IMR-90 (cell line): ENCODE data around the gene FARS2. TPM values are rescaled to one million over a fixed set of nuclear protein-coding genes. Genes with fewer than 3 reads are reported as not detected.

Experiments
- ATAC-seq: fragments of 200-7000 bp; cut with Tn5 transposase; 2 replicates; pipeline ENCODE4 v1.9.1; 2020; ENCODE audit warnings: low read depth, mild to moderate bottlenecking, moderate library complexity
- BruUV-seq: library from RNA; stranded (reverse); fragments of 400-500 nt; replicated peaks from 2 replicates; lab custom pipeline; 2021; lab: Mats Ljungman, UMichigan
- CTCF ChIA-PET: fragments of 300-600 bp; formaldehyde crosslinking; extraction: SDS; loops from one replicate; lab custom pipeline; 2021; ENCODE audit warnings: antibody characterized with exemption; lab: Yijun Ruan, JAX
- POLR2A ChIA-PET: fragments of 300-600 bp; sonication (Branson Sonifier 250); formaldehyde crosslinking; loops from one replicate; lab custom pipeline; 2022; ENCODE audit warnings: antibody characterized with exemption; ENCODE audit not compliant: unreplicated experiment; lab: Charles Lee
- DNase-seq: peaks from one replicate; pipeline ENCODE4 v3.0.0; 2013
- H2AFZ ChIP-seq: replicated peaks from 2 replicates; pipeline ENCODE3; 2013; ENCODE audit warnings: low read length, mild to moderate bottlenecking; ENCODE audit not compliant: poor library complexity
- H2AK5ac ChIP-seq: 2 replicates; pipeline ENCODE4 v1.6.1; 2013; ENCODE audit warnings: low read depth, low read length, inconsistent platforms
- H2AK9ac ChIP-seq: replicated peaks from 2 replicates; pipeline ENCODE3; 2013; ENCODE audit warnings: mild to moderate bottlenecking, low read depth, low read length, moderate library complexity; ENCODE audit not compliant: poor library complexity
- H2BK120ac ChIP-seq: 2 replicates; pipeline ENCODE4 v1.6.1; 2013; ENCODE audit warnings: low read depth, low read length, inconsistent platforms
- H2BK15ac ChIP-seq: 3 replicates; pipeline ENCODE4 v1.6.1; 2013; ENCODE audit warnings: low read depth, low read length, inconsistent platforms
- H2BK20ac ChIP-seq: 2 replicates; pipeline ENCODE4 v1.6.1; 2013; ENCODE audit warnings: low read depth, mild to moderate bottlenecking, inconsistent platforms, low read length, moderate library complexity
- H2BK5ac ChIP-seq: 2 replicates; pipeline ENCODE4 v1.6.1; 2013; ENCODE audit warnings: mild to moderate bottlenecking, low read depth, low read length, inconsistent platforms; ENCODE audit not compliant: poor library complexity, severe bottlenecking
- H3K14ac ChIP-seq: replicated peaks from 2 replicates; pipeline ENCODE4 v1.6.1; 2013; ENCODE audit warnings: low read depth, low read length, inconsistent platforms
- H3K18ac ChIP-seq: 2 replicates; pipeline ENCODE4 v1.6.1; 2013; ENCODE audit warnings: low read depth, low read length, control low read depth
- H3K23ac ChIP-seq: 2 replicates; pipeline ENCODE4 v1.6.1; 2013; ENCODE audit warnings: low read depth, low read length, inconsistent platforms
- H3K27ac ChIP-seq: 2 replicates; pipeline ENCODE4 v1.5.1; 2013; ENCODE audit warnings: mild to moderate bottlenecking, control low read depth, low read length; ENCODE audit not compliant: insufficient read depth
- H3K27me3 ChIP-seq: 2 replicates; pipeline ENCODE4 v1.6.1; 2013; ENCODE audit warnings: low read length; ENCODE audit not compliant: control insufficient read depth, insufficient read depth
- H3K36me3 ChIP-seq: 2 replicates; pipeline ENCODE4 v1.6.1; 2013; ENCODE audit warnings: low read length, mixed read lengths; ENCODE audit not compliant: control insufficient read depth, insufficient read depth
- H3K4ac ChIP-seq: 2 replicates; pipeline ENCODE4 v1.6.1; 2013; ENCODE audit warnings: low read depth, low read length, inconsistent platforms
- H3K4me1 ChIP-seq: 2 replicates; pipeline ENCODE4 v1.6.1; 2013; ENCODE audit warnings: low read length, mixed read lengths; ENCODE audit not compliant: control insufficient read depth, insufficient read depth
- H3K4me2 ChIP-seq: 2 replicates; pipeline ENCODE4 v1.6.1; 2013; ENCODE audit warnings: low read depth, mild to moderate bottlenecking, control low read depth, low read length, moderate library complexity
- H3K4me3 ChIP-seq: 2 replicates; pipeline ENCODE4 v1.5.1; 2013; ENCODE audit warnings: low read depth, mild to moderate bottlenecking, control low read depth, low read length, moderate library complexity; ENCODE audit not compliant: insufficient read depth
- H3K56ac ChIP-seq: 2 replicates; pipeline ENCODE4 v1.6.1; 2013; ENCODE audit warnings: low read length, inconsistent platforms; ENCODE audit not compliant: insufficient read depth; ENCODE audit errors: extremely low read depth
- H3K79me1 ChIP-seq, 2 experiments: 2 replicates each; pipeline ENCODE4 v1.6.1; 2013; ENCODE audit warnings: low read length in 2 of 2, inconsistent platforms in 1 of 2, low read depth in 1 of 2
- H3K9ac ChIP-seq: 2 replicates; pipeline ENCODE4 v1.6.1; 2013; ENCODE audit warnings: low read depth, low read length, control low read depth
- H3K9me1 ChIP-seq: 2 replicates; pipeline ENCODE4 v1.6.1; 2013; ENCODE audit warnings: low read length, inconsistent platforms; ENCODE audit not compliant: insufficient read depth
- H3K9me3 ChIP-seq: 2 replicates; pipeline ENCODE4 v1.6.1; 2013; ENCODE audit warnings: low read length; ENCODE audit not compliant: control insufficient read depth, insufficient read depth
- H4K20me1 ChIP-seq: 2 replicates; pipeline ENCODE4 v1.6.1; 2013; ENCODE audit warnings: low read length, inconsistent platforms; ENCODE audit not compliant: insufficient read depth
- H4K5ac ChIP-seq: 2 replicates; pipeline ENCODE4 v1.6.1; 2013; ENCODE audit warnings: mild to moderate bottlenecking, low read depth, low read length, control low read depth
- H4K8ac ChIP-seq, 2 experiments: 2 replicates each; pipeline ENCODE4 v1.6.1; 2013; ENCODE audit warnings: low read depth in 2 of 2, low read length in 2 of 2, control low read depth in 1 of 2, inconsistent platforms in 1 of 2
- H4K91ac ChIP-seq: 2 replicates; pipeline ENCODE4 v1.6.1; 2013; ENCODE audit warnings: low read depth, low read length, inconsistent platforms; ENCODE audit not compliant: insufficient read depth
- BHLHE40 ChIP-seq: fragments of 150-350 bp; IDR thresholded peaks from 2 replicates; pipeline ENCODE4 v1.6.1; 2016; ENCODE audit warnings: mild to moderate bottlenecking, low read depth, low read length
- CEBPB ChIP-seq: IDR thresholded peaks from 2 replicates; pipeline ENCODE4 v1.6.1; 2012; ENCODE audit warnings: low read depth, low read length, improper control_type of control experiment
- CHD1 ChIP-seq: IDR thresholded peaks from 2 replicates; pipeline ENCODE4 v1.6.1; 2012; ENCODE audit warnings: low read depth, low read length, improper control_type of control experiment
- CTCF ChIP-seq: conservative IDR thresholded peaks from 2 replicates; pipeline ENCODE4 v1.5.1; 2012; ENCODE audit warnings: mild to moderate bottlenecking, low read depth, low read length, improper control_type of control experiment
- FOS ChIP-seq: fragments of 150-350 bp; IDR thresholded peaks from 2 replicates; pipeline ENCODE4 v1.6.1; 2016; ENCODE audit warnings: low read depth, low read length
- MAFK ChIP-seq: IDR thresholded peaks from 2 replicates; pipeline ENCODE4 v1.6.1; 2012; ENCODE audit warnings: low read depth, low read length, improper control_type of control experiment
- MAZ ChIP-seq: IDR thresholded peaks from 2 replicates; pipeline ENCODE4 v1.6.1; 2012; ENCODE audit warnings: low read depth, mild to moderate bottlenecking, low read length, improper control_type of control experiment, moderate library complexity, borderline replicate concordance
- MXI1 ChIP-seq: IDR thresholded peaks from 2 replicates; pipeline ENCODE4 v1.6.1; 2012; ENCODE audit warnings: low read depth, mild to moderate bottlenecking, low read length, moderate library complexity, borderline replicate concordance
- NFE2L2 ChIP-seq: fragments of 150-350 bp; IDR thresholded peaks from 2 replicates; pipeline ENCODE4 v1.6.1; 2016; ENCODE audit warnings: low read depth, mild to moderate bottlenecking, low read length
- RAD21 ChIP-seq: IDR thresholded peaks from 2 replicates; pipeline ENCODE4 v1.6.1; 2012; ENCODE audit warnings: low read length, improper control_type of control experiment
- RCOR1 ChIP-seq: IDR thresholded peaks from 2 replicates; pipeline ENCODE4 v1.6.1; 2012; ENCODE audit warnings: mild to moderate bottlenecking, low read length, improper control_type of control experiment; ENCODE audit not compliant: insufficient replicate concordance
- RFX5 ChIP-seq: IDR thresholded peaks from 2 replicates; pipeline ENCODE4 v1.8.0; 2012; ENCODE audit warnings: low read depth, mild to moderate bottlenecking, low read length, moderate library complexity
- SMC3 ChIP-seq: fragments of 150-350 bp; IDR thresholded peaks from 2 replicates; pipeline ENCODE4 v1.6.1; 2016; ENCODE audit warnings: low read depth, mild to moderate bottlenecking, antibody characterized with exemption, low read length, moderate library complexity
- USF2 ChIP-seq: fragments of 150-350 bp; IDR thresholded peaks from 2 replicates; pipeline ENCODE4 v1.6.1; 2017; ENCODE audit warnings: mild to moderate bottlenecking, antibody characterized with exemption, low read length, low read depth
- WGBS, 2 experiments: methylation state at CpG; one replicate each; pipeline versions ENCODE4 v1.1.5 to v1.1.7; 2013; ENCODE audit warnings: missing lambda C conversion rate in 2 of 2; ENCODE audit not compliant: insufficient read length in 1 of 2; ENCODE audit errors: extremely low coverage in 2 of 2; 5-methylcytosine and 5-hydroxymethylcytosine counted together
- dilution Hi-C: fragments of 300-500 bp; cut with HindIII; formaldehyde crosslinking; loops from one replicate; pipeline ENCODE4 v1.14.3; 2018; ENCODE audit warnings: low sequenced_read_pairs; ENCODE audit not compliant: unreplicated experiment
- in situ Hi-C: fragments of 300-500 bp; cut with MboI; formaldehyde crosslinking; loops from 3 replicates; pipeline ENCODE4 v1.14.3; 2019; ENCODE audit warnings: low sequenced_read_pairs, inconsistent platforms, mixed read lengths
- intact Hi-C: fragments of 100-400 bp; cut with micrococcal nuclease; formaldehyde crosslinking; loops from 2 replicates; pipeline ENCODE4 v1.10.0; 2022
- polyA plus RNA-seq, 3 experiments: library from polyadenylated mRNA; depleted of rRNA; stranded (reverse); fragments of >200 nt; gene quantifications; 2 replicates each; pipeline ENCODE4 v1.2.3, GENCODE V29; 2012; ENCODE audit warnings: low replicate concordance in 1 of 3
- total RNA-seq: library from RNA; depleted of rRNA; stranded (reverse); fragments of >200 nt; gene quantifications from 2 replicates; pipeline ENCODE4 v1.2.3, GENCODE V29; 2012

The FARS2 gene
- total and polyA plus RNA-seq, 2 of the 4 experiments (the other 2 are of a cell fraction) = 12.1 to 28.9 TPM

DNA sequence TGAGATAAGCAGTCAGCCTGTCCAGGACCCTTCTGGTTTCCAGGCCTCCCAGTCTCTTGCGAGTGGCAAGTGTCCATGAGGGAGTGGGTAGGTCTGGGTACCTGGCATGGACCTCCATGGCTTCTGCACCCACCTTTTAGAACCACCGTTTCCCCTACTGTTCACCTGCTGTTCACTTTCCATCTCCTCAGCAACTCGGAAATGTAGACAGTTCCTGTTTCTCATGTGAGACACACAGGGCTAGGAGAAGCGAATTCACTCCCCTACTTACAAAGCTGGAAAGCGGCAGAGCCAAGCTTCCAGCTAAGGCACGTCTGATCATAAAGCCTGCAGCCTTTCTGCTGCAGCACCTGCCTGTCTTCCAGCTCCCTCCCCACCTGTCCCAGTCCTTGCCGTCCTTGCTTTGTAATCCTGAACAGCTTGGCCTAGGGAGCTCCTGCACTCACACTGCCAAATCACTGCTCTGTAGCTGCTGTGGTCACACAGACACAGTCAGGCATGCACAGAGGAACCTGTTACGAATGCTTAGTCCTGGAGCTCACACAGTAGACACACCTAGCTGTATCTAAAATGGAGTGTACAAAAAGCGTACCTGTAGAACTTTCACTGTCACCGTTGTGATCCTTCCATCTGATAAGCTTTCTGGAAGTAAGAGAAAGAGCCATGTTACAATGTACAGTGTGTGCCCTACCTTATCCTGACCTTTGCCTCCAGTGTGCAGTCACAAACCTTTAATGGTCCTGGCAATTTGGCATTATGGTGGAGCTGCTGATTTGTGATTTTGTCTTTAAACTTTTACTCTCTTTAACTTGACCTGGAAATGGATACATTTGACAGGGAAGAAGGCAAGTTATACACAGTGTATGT lies 451.3 kb downstream of the FARS2 start:
- Histone ChIP-seq H3K18ac (no peak overlapping the region), H2BK5ac (no peak overlapping the region), H2BK120ac (no peak overlapping the region), H3K36me3 (no peaks in the 10 kb centered on the region), H2AK9ac (no peak overlapping the region), H4K20me1 (no peaks in the 10 kb centered on the region), H2BK20ac (no peak overlapping the region), H4K5ac (no peak overlapping the region), H3K4me1 (no peaks in the 10 kb centered on the region), H4K8ac (no peak overlapping the region), H3K27ac (no peak overlapping the region), H3K4me3 (no peak overlapping the region), H3K9me3 (peaks cover 2% of the 10 kb centered on the region; the same call in 1 of the 2 replicates), H3K9ac (no peak overlapping the region), H2AK5ac (no peak overlapping the region), H2BK15ac (no peak overlapping the region), H3K56ac (no peak overlapping the region), H2AFZ (no peak overlapping the region), H4K91ac (no peak overlapping the region), H3K27me3 (no peaks in the 10 kb centered on the region), H3K4ac (no peak overlapping the region), H3K4me2 (no peak overlapping the region), H3K23ac (no peak overlapping the region), H3K14ac (no peak overlapping the region), H3K79me1 (no peaks in the 10 kb centered on the region), H3K9me1 (no peaks in the 10 kb centered on the region)
- intact Hi-C loops (no loop called here), in situ Hi-C loops (no loop called here), dilution Hi-C loops (no loop called here)
- DNase-seq = no peak
- BruUV-seq = no TSS peak
- WGBS, 2 experiments = 71% methylated on average over 5 of the region's 10 CpGs; no CpG with 5 or more reads in 1 of the 2 experiments
- no peak for ATAC-seq
- ChIA-PET POLR2A (no interaction called here), CTCF (interaction anchor here (0.6 kb wide), 1 partner anchor 17 kb away, joined by 3 read pairs; no protein-coding TSS in a partner anchor)
- TF ChIP-seq NFE2L2 = no peak
- TF ChIP-seq FOS = no peak
- TF ChIP-seq MAFK = no peak
- TF ChIP-seq USF2 = no peak
- no peak for TF ChIP-seq RCOR1
- TF ChIP-seq MXI1 = no peak
- TF ChIP-seq CHD1 = no peak
- no peak for TF ChIP-seq MAZ
- TF ChIP-seq RAD21 = no peak
- TF ChIP-seq CEBPB = no peak
- TF ChIP-seq BHLHE40 = no peak
- no peak for TF ChIP-seq SMC3
- no peak for TF ChIP-seq RFX5
- TF ChIP-seq CTCF = no peak
